ENCODE data around the gene GATA2.

GATA2 gene

DNA sequence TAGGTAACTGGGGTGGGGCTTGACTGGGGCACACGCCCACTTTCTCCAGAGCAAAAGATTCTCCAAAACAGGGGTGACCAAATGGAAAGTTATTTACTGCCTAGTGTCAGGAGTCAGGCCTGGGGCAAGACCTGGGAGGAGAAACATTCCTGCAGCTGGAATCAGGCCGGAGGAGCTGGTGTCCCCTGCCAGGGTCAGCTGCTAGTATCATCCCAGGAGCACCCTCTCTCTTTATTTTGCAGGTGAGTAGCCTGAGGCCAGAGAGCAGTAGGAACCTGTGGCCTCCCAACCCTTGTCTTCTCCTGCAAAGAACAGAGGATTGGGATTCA is 59.2 kb downstream of the GATA2 start:
- DNase-seq (ENCODE audit: low read depth in 2 of 2) = no peak

GRCh38 chr3:128432971-128433836 is 59.8 kb downstream of the GATA2 start:
- no peak for DNase-seq (ENCODE audit: low read depth in 2 of 2)

DNA sequence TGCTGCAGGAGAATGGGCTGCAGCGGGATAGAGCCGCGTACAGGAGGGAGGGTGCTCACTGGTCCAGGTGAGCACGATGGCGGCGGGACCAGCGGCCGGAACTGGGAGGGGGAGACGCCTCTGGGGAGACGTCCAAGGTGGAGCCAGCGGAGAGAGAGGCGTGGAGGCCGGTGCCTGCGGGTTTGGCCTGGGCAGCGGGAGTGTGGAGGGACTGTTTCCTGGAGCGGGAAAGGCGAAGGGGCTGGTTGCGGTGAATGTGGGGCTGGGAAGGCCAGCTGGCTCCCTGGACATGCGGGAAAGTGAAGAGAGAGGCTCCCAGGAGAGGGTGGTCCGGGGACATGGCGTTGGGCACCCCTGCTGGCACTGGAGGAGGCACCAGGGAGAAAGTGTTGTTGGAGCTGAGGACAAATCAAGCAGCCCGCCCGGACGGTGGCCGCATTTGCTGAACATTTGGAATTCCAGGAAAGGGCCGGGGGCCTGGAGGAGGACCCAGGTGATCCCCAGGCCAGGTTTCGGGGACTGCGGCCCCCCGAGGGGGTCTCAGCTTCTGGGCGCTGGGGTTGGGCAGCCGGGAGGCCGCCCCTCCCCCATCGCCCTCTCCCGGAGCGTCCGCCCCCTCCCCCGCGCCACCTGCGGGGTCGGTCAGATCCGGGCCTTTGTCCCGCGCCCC is 60.6 kb downstream of the GATA2 start:
- no peak for DNase-seq (ENCODE audit: low read depth in 2 of 2)

DNA sequence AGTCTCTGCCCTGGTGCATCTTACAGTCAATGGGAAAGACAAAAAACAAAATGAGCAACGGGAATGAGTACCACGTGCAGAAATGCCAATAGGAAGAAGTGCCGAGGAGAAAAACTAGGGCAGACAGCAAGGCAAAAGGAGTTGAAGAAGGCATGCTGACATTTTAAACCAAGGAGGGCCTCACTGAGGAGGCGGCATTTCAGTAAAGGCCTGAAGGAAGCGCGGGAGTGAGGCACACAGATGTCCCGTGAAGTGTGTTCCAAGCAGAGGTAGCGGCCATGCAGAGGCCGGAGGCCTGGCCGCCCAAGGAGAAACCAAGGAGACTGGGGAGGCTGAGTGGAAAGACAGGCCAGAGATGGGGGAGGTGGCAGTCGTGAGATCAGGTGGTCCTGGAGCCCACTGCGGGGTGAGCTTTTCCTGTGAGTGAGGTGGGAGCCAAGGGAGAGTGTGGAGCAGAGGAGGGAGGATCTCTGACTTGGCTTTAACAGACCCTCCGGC is 61.1 kb downstream of the GATA2 start:
- DNase-seq (ENCODE audit: low read depth in 2 of 2) = no peak

GRCh38 chr3:128430731-128431130 is 62.3 kb downstream of the GATA2 start:
- DNase-seq (ENCODE audit: low read depth in 2 of 2) = no peak

DNA sequence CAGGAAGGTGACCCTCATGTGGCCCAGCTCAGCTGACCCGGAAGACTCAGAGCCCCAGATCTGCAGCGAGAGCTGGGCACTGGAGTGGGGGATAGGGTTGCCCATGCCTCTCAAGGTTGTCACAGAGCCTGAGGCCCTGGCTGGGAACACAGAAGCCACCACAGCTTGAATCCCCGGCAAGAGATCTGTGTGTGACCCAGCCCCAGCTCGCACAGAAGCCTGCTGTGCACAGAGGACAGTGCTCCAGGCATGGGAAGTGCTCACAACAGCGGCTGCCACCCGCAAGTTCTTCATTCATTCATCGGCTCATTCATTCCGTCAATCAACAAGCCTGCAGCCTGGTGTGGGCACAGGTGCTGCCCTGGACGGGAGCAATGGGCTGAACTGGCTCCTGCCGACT is 62.7 kb downstream of the GATA2 start:
- no peak for DNase-seq (ENCODE audit: low read depth in 2 of 2)

DNA sequence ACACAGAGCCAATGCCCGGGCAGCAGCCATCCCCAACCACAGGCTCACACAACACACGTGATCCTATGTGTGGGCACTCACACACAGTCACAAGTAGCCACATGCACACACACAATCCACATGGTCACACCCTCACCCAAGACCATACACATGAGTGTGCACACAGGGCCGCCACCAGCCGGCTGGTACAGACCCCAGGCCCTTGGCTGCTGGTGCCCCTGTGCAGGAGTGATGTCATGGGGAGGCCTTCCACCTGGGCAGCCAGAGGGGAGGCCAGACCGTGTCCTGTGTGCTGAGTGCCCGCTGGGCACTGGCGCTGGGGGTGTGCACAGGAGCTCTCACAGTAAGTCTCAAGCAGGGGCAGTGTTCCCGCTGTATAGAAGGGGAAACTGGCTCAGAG is 63.2 kb downstream of the GATA2 start:
- DNase-seq (ENCODE audit: low read depth in 2 of 2) = no peak
